NCI-H2029 treated with DMSO at 0.1 percent for 48 hours (cell line): Measurements from ENCODE around the gene AHSA1.

Source experiments
- DNase-seq: peaks from one replicate; lab custom pipeline; 2025; lab: John Stamatoyannopoulos, UW

AHSA1 gene

GRCh38 chr14:77473921-77474320 lies 16.0 kb downstream of the AHSA1 start:
- DNase-seq: no peak

GRCh38 chr14:77474479-77475177 lies 16.7 kb downstream of the AHSA1 start:
- no peak for DNase-seq

- DNase-seq: no peak
Observed at GRCh38 chr14:77475432-77476115, 17.7 kb downstream of the AHSA1 start.

GRCh38 chr14:77478029-77478428 lies 20.1 kb downstream of the AHSA1 start:
- no peak for DNase-seq

GRCh38 chr14:77478796-77479195 lies 20.9 kb downstream of the AHSA1 start:
- no peak for DNase-seq

- no peak for DNase-seq
Observed at GRCh38 chr14:77482422-77482821, 24.5 kb downstream of the AHSA1 start.

- DNase-seq: no peak
Observed at GRCh38 chr14:77485256-77485655, 27.4 kb downstream of the AHSA1 start.

- DNase-seq: no peak
Observed at GRCh38 chr14:77485901-77486678, 28.2 kb downstream of the AHSA1 start.

GRCh38 chr14:77488558-77488957 lies 30.7 kb downstream of the AHSA1 start:
- DNase-seq: no peak

- DNase-seq: no peak
Observed at GRCh38 chr14:77489041-77489440, 31.1 kb downstream of the AHSA1 start.

GRCh38 chr14:77490347-77490986 lies 32.6 kb downstream of the AHSA1 start:
- DNase-seq: no peak

- no peak for DNase-seq
Observed at GRCh38 chr14:77491056-77491455, 33.2 kb downstream of the AHSA1 start.

GRCh38 chr14:77495334-77495733 lies 37.4 kb downstream of the AHSA1 start:
- DNase-seq: no peak

- no peak for DNase-seq
Observed at GRCh38 chr14:77498120-77498979, 40.5 kb downstream of the AHSA1 start, which contains the start of gene ISM2. ISM2 (minus strand) TSS chr14:77498816; CDS start chr14:77498793, 23 bp downstream.

- no peak for DNase-seq
Observed at GRCh38 chr14:77498984-77499527, 41.2 kb downstream of the AHSA1 start.

GRCh38 chr14:77502109-77502782 lies 44.4 kb downstream of the AHSA1 start:
- no peak for DNase-seq

GRCh38 chr14:77503138-77503537 lies 45.2 kb downstream of the AHSA1 start:
- no peak for DNase-seq

- DNase-seq: no peak
Observed at GRCh38 chr14:77505031-77505430, 47.1 kb downstream of the AHSA1 start.

- no peak for DNase-seq
Observed at GRCh38 chr14:77507762-77508161, 49.9 kb downstream of the AHSA1 start.

GRCh38 chr14:77508249-77508648 lies 50.4 kb downstream of the AHSA1 start:
- DNase-seq: no peak
